HepG2 (cell line): ENCODE results near the gene CNNM4. TPM values are rescaled to one million over a fixed set of nuclear protein-coding genes. Genes with fewer than 3 reads are reported as not detected.

ENCODE experiments used
- ATAC-seq: fragments of 200-7000 bp; cut with Tn5 transposase; 3 replicates; pipeline ENCODE4 v1.9.1; 2020; ENCODE audit warnings: mild to moderate bottlenecking, moderate library complexity
- BruUV-seq: library from RNA; stranded (reverse); fragments of 400-500 nt; replicated peaks from 2 replicates; lab custom pipeline; 2021; lab: Mats Ljungman, UMichigan
- CTCF ChIA-PET: fragments of 300-600 bp; formaldehyde crosslinking; extraction: SDS; loops from one replicate; lab custom pipeline; 2021; ENCODE audit warnings: low total read pairs, inconsistent platforms, low intra/inter-chr PET ratio; lab: Yijun Ruan, JAX
- POLR2A ChIA-PET: fragments of 350-600 bp; sonication (Branson Sonifier 250); formaldehyde crosslinking; loops from one replicate; lab custom pipeline; 2020; ENCODE audit warnings: antibody characterized with exemption, inconsistent platforms; lab: Yijun Ruan, JAX
- DNase-seq: peaks from one replicate; pipeline ENCODE4 v3.0.0-alpha.2; 2015; ENCODE audit warnings: low spot score
- FAIRE-seq: peaks from 3 replicates; lab custom pipeline; 2011; peaks lifted over from hg19 to GRCh38; lab: Jason Lieb, UNC
- H2AFZ ChIP-seq: one replicate; pipeline ENCODE4 v1.6.1; 2011; ENCODE audit warnings: low read length, inconsistent platforms
- H3K27ac ChIP-seq: fragments of 300-600 bp; 3 replicates; pipeline ENCODE4 v1.8.0; 2011; ENCODE audit warnings: mixed run types, mild to moderate bottlenecking, mixed read lengths, low read length, inconsistent platforms; ENCODE audit not compliant: insufficient read depth; ENCODE audit errors: extremely low read length
- H3K27me3 ChIP-seq, 2 experiments: fragments of 200-600 bp in 1 of 2; 2 replicates in 1 of 2; 3 replicates in 1 of 2; pipeline versions ENCODE4 v1.6.0 to v1.8.0; 2011; ENCODE audit warnings: low read length in 2 of 2, mild to moderate bottlenecking in 2 of 2, moderate library complexity in 2 of 2, inconsistent platforms in 1 of 2; ENCODE audit not compliant: insufficient read depth in 2 of 2, control insufficient read depth in 1 of 2
- H3K36me3 ChIP-seq, 2 experiments: fragments of 200-600 bp in 1 of 2; replicated peaks in 1 of 2; 2 replicates in 1 of 2; 3 replicates in 1 of 2; pipeline versions ENCODE4 v1.5.1 to v1.8.0; 2011; ENCODE audit warnings: low read length in 2 of 2, inconsistent platforms in 1 of 2; ENCODE audit not compliant: insufficient read depth in 2 of 2, control insufficient read depth in 1 of 2
- H3K4me1 ChIP-seq: 2 replicates; pipeline ENCODE4 v1.5.1; 2012; ENCODE audit warnings: low read length, inconsistent platforms; ENCODE audit not compliant: insufficient read depth
- H3K4me2 ChIP-seq: 2 replicates; pipeline ENCODE4 v1.6.0; 2011; ENCODE audit warnings: low read depth, low read length, inconsistent platforms
- H3K4me3 ChIP-seq, 3 experiments: fragments of 200-600 bp in 1 of 3; sonication (generic), shearing (Covaris generic) in 1 of 3; replicated peaks in 1 of 3; 2 replicates each; pipeline ENCODE4 v1.5.1; 2011 to 2016; ENCODE audit warnings: low read length in 3 of 3, inconsistent platforms in 2 of 3, low read depth in 2 of 3, mild to moderate bottlenecking in 2 of 3, control low read depth in 1 of 3, mixed read lengths in 1 of 3; ENCODE audit not compliant: insufficient read depth in 1 of 3
- H3K79me2 ChIP-seq: one replicate; pipeline ENCODE4 v1.6.1; 2011; ENCODE audit warnings: low read length, inconsistent platforms; ENCODE audit not compliant: insufficient read depth
- H3K9ac ChIP-seq: 2 replicates; pipeline ENCODE4 v1.6.0; 2011; ENCODE audit warnings: mild to moderate bottlenecking, low read depth, low read length, inconsistent platforms; ENCODE audit not compliant: insufficient read depth
- H3K9me3 ChIP-seq: 2 replicates; pipeline ENCODE4 v1.5.1; 2012; ENCODE audit warnings: mild to moderate bottlenecking, low read length
- H4K20me1 ChIP-seq: 2 replicates; pipeline ENCODE4 v1.6.0; 2011; ENCODE audit warnings: inconsistent platforms, mild to moderate bottlenecking, low read length, moderate library complexity; ENCODE audit not compliant: insufficient read depth
- ETV5 ChIP-seq: IDR thresholded peaks from 2 replicates; pipeline ENCODE4 v1.6.1; 2018; ENCODE audit warnings: missing biosample characterization, missing genetic modification reagents, inconsistent platforms, borderline replicate concordance
- MAFK ChIP-seq, 2 experiments: IDR thresholded peaks in 1 of 2; conservative IDR thresholded peaks in 1 of 2; 2 replicates each; pipeline ENCODE4 v1.6.1; 2011; ENCODE audit warnings: improper control_type of control experiment in 2 of 2, low read length in 2 of 2
- MIER3 ChIP-seq: IDR thresholded peaks from 2 replicates; pipeline ENCODE4 v1.6.1; 2016; ENCODE audit warnings: missing compliant biosample characterization, borderline replicate concordance
- RFXANK ChIP-seq: IDR thresholded peaks from 2 replicates; pipeline ENCODE4 v1.6.1; 2016
- TAF1 ChIP-seq: sonication (generic); formaldehyde crosslinking; IDR thresholded peaks from 2 replicates; pipeline ENCODE4 v1.4.0; 2020; ENCODE audit warnings: missing genetic modification reagents
- ZFP90 ChIP-seq: sonication (generic); formaldehyde crosslinking; IDR thresholded peaks from 2 replicates; pipeline ENCODE4 v1.8.0; 2022; ENCODE audit warnings: missing genetic modification reagents, mild to moderate bottlenecking, inconsistent platforms, borderline replicate concordance
- ZNF138 ChIP-seq: sonication (generic); formaldehyde crosslinking; IDR thresholded peaks from 2 replicates; pipeline ENCODE4 v1.5.0; 2020; ENCODE audit warnings: mild to moderate bottlenecking, low read depth, missing genetic modification reagents
- ZNF703 ChIP-seq: sonication (generic); formaldehyde crosslinking; IDR thresholded peaks from 2 replicates; pipeline ENCODE4 v1.5.1; 2020; ENCODE audit warnings: missing genetic modification reagents, mild to moderate bottlenecking, moderate library complexity, borderline replicate concordance
- ZSCAN21 ChIP-seq: sonication (generic); formaldehyde crosslinking; IDR thresholded peaks from 2 replicates; pipeline ENCODE4 v1.8.0; 2022; ENCODE audit warnings: mild to moderate bottlenecking, missing genetic modification reagents, moderate library complexity, borderline replicate concordance
- WGBS: methylation state at CpG from one replicate; pipeline ENCODE4 v1.1.6; 2017; ENCODE audit warnings: low lambda C conversion rate; 5-methylcytosine and 5-hydroxymethylcytosine counted together
- in situ Hi-C: cut with HindIII; loops from 2 replicates; pipeline ENCODE4 v1.10.0; 2017; ENCODE audit warnings: low pct_unique_long_range_greater_than_20kb; ENCODE audit not compliant: extremely low pct_ligation_motif_present
- intact Hi-C: fragments of 100-400 bp; cut with micrococcal nuclease; formaldehyde crosslinking; loops from one replicate; pipeline ENCODE4 v1.10.0; 2022; ENCODE audit not compliant: unreplicated experiment
- polyA plus RNA-seq, 8 experiments: library from polyadenylated mRNA; depleted of rRNA in 3 of 8; stranded (reverse) in 7 of 8; unstranded in 1 of 8; fragments of >200 nt; fragmentation: Illumina TruSeq in 4 of 8; extraction: Trizol in 4 of 8; gene quantifications; 2 replicates each; pipeline versions ENCODE4 v1.2.1 to v1.2.3, GENCODE V29; 2011 to 2016; ENCODE audit warnings: low read depth in 4 of 8, missing spikeins in 1 of 8, mixed read lengths in 1 of 8; ENCODE audit not compliant: insufficient read depth in 1 of 8
- total RNA-seq, 5 experiments: library from RNA; depleted of rRNA; stranded (reverse); fragments of >200 nt; fragmentation: Illumina TruSeq; extraction: Trizol; gene quantifications; 2 replicates each; pipeline ENCODE4 v1.2.3, GENCODE V29; 2016; ENCODE audit warnings: low read depth in 1 of 5

CNNM4 gene
- total and polyA plus RNA-seq, 2 of the 13 experiments (the other 11 are each of a cell fraction or from before 2014, with no cell fraction given): 5.9 to 8.4 TPM

GRCh38 chr2:96816836-96817702 is 56.4 kb downstream of the CNNM4 start (continued):
- 0 out of 2 replicates have a peak, but pooled peaks have one; percentile 50 for TF ChIP-seq TAF1
- no peak for TF ChIP-seq RFXANK (CRISPR knock-in tag)
- peak; percentile 47; the same call in 1 of the 2 replicates for TF ChIP-seq ZSCAN21 (CRISPR knock-in tag)
- TF ChIP-seq ETV5 (CRISPR knock-in tag): no peak
- TF ChIP-seq MIER3: 0 out of 2 replicates have a peak, but pooled peaks have one; percentile 19

- TSS peak; percentile 42 for BruUV-seq
- TF ChIP-seq ZNF703 (CRISPR knock-in tag) (no peak), ZNF138 (CRISPR knock-in tag) (0 out of 2 replicates have a peak, but pooled peaks have one; percentile 23), MAFK (conservative IDR thresholded peaks at IDR 0.05 in 1 of 2, IDR thresholded peaks at IDR 0.05 in 1 of 2; ENCODE audit: low read length in 2 of 2) (0 out of 4 replicates have a peak, but pooled peaks of 1 of the 2 experiments have one; percentile 5), ZFP90 (CRISPR knock-in tag) (0 out of 2 replicates have a peak, but pooled peaks have one; percentile 40)
- peak; percentile 34 for FAIRE-seq
- 25% methylated on average over 8 of the region's 8 CpGs for WGBS
- Histone ChIP-seq H3K4me2 (peak overlapping the region; percentile 100), H3K27ac (peak overlapping the region; percentile 83), H3K4me1 (peaks cover 70% of the 10 kb centered on the region), H3K9me3 (no peaks in the 10 kb centered on the region), H3K36me3 (peaks cover 3 to 24% of the 10 kb centered on the region in 2 experiments; a peak in 4 of 5 replicates), H3K79me2 (peaks cover 67% of the 10 kb centered on the region), H4K20me1 (peaks cover 51% of the 10 kb centered on the region), H3K9ac (peak overlapping the region; percentile 87), H3K27me3 (no peaks in the 10 kb centered on the region; a peak in 1 of 5 replicates), H3K4me3 (peak overlapping the region; percentile 67 to 91 (median 87)), H2AFZ (no peak overlapping the region)
- in situ Hi-C loops: no loop called here
- ChIA-PET CTCF (no interaction called here), POLR2A (interaction anchor here (0.9 to 7.4 kb wide), 9 partner anchors 8 to 59 kb away, joined by 3 to 99 read pairs (median 4); partner anchors contain the start of genes ANKRD39 and SEMA4C)
- intact Hi-C loops: loop anchor here (2.0 to 5.0 kb wide), 4 partner anchors 39 to 216 kb away; partner anchors contain the start of genes CNNM4 and KANSL3
- ATAC-seq: no peak
- no peak for DNase-seq
Measured at GRCh38 chr2:96817882-96818281, 57.2 kb downstream of the CNNM4 start.
